ENCODE results near the gene HAUS2. TPM values are rescaled to one million over a fixed set of nuclear protein-coding genes. Genes with fewer than 3 reads are reported as not detected.
"Not testable (repeated sequence)": the region's sequence is repeated elsewhere in the genome, so short reads cannot be mapped to it uniquely, and the experiment has no call there.

Gene HAUS2
- total RNA-seq, 4 donors from 2014 or later: 12.9 to 21.9 (median 15.1) TPM

GRCh38 chr15:42593143-42593542 is 44.5 kb downstream of the HAUS2 start:
- TF ChIP-seq POLR2A (IDR thresholded peaks at IDR 0.05): no peak
- no peak for TF ChIP-seq CTCF (IDR thresholded peaks at IDR 0.05)
- Histone ChIP-seq H3K4me1 (peaks cover 0 to 14% (median 0%) of the 10 kb centered on the region in 4 donors), H3K27me3 (no peaks in the 10 kb centered on the region), H3K27ac (peak overlapping the region in 3 of 4 donors; percentile 28 to 67 (median 42)), H3K36me3 (no peaks in the 10 kb centered on the region), H3K9me3 (no peaks in the 10 kb centered on the region), H3K4me3 (no peak overlapping the region)
- DNase-seq: no peak

DNA sequence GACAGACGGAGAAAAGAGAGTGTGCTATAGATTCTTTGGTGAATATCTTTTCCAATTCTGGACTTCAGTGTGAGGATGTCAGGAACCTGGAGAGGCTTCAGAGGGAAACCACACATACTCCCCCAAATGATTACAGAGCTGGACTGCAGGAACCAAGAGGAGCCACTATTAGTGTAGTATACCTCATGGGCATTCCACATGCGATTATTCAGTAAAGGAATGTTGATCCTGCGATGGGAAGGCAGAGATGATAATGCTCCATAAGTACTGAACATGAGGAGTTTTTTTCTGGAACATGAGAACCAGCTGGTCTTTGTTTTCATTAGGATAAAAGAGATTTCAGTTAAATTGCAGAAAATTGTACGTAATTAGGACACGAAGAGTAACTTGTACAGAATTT is 45.5 kb downstream of the HAUS2 start:
- no peak overlapping the region for H3K4me3 ChIP-seq
- peak overlapping the region in 3 of 4 donors; percentile 18 to 67 (median 42) for H3K27ac ChIP-seq
- no peaks in the 10 kb centered on the region for H3K27me3 ChIP-seq
- no peak for TF ChIP-seq CTCF (IDR thresholded peaks at IDR 0.05)
- TF ChIP-seq POLR2A (IDR thresholded peaks at IDR 0.05): no peak
- peaks cover 0 to 14% (median 0%) of the 10 kb centered on the region in 4 donors for H3K4me1 ChIP-seq
- no peaks in the 10 kb centered on the region for H3K36me3 ChIP-seq
- no peak for DNase-seq
- H3K9me3 ChIP-seq: no peaks in the 10 kb centered on the region

GRCh38 chr15:42595626-42596240 is 47.1 kb downstream of the HAUS2 start:
- Histone ChIP-seq H3K27ac (peak overlapping the region in 2 of 4 donors; percentile 46 to 51), H3K9me3 (no peaks in the 10 kb centered on the region), H3K4me1 (peaks cover 0 to 14% (median 0%) of the 10 kb centered on the region in 4 donors), H3K27me3 (no peaks in the 10 kb centered on the region), H3K36me3 (no peaks in the 10 kb centered on the region), H3K4me3 (no peak overlapping the region)
- TF ChIP-seq CTCF (IDR thresholded peaks at IDR 0.05) (no peak), POLR2A (IDR thresholded peaks at IDR 0.05) (no peak)
- DNase-seq: no peak

- not testable (repeated sequence) for H3K4me3 ChIP-seq, H3K36me3 ChIP-seq, H3K27me3 ChIP-seq, H3K9me3 ChIP-seq, H3K27ac ChIP-seq, DNase-seq
- H3K4me1 ChIP-seq: peaks cover 0 to 18% (median 5%) of the 10 kb centered on the region in 4 donors
Measured at GRCh38 chr15:42601316-42601715, 52.7 kb downstream of the HAUS2 start.

DNA sequence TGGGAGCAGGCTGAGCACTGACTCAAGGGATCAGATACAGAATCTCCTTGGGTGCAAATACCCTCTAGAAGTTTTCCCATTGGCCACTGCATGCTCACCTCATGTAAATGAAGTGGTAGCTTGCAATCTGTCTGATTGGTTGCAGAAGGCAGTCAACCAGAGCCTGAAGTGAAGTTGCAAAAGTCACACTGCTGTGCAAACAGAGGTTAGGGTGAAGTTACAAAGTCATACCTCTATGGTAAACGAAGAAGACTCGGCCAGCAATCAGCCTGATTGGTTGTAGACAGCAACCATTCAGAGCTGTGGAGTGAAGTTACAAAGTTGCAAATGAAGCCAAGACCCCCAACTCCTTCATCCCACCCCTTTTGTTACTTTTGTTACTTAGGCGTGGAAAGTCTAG is 53.9 kb downstream of the HAUS2 start:
- H3K27me3 ChIP-seq: no peaks in the 10 kb centered on the region
- peaks cover 0 to 18% (median 5%) of the 10 kb centered on the region in 4 donors for H3K4me1 ChIP-seq
- H3K27ac ChIP-seq: no peak overlapping the region
- H3K4me3 ChIP-seq: no peak overlapping the region
- DNase-seq: no peak
- H3K36me3 ChIP-seq: no peaks in the 10 kb centered on the region
- no peaks in the 10 kb centered on the region for H3K9me3 ChIP-seq
- TF ChIP-seq POLR2A (IDR thresholded peaks at IDR 0.05) (no peak), CTCF (IDR thresholded peaks at IDR 0.05) (no peak)

DNA sequence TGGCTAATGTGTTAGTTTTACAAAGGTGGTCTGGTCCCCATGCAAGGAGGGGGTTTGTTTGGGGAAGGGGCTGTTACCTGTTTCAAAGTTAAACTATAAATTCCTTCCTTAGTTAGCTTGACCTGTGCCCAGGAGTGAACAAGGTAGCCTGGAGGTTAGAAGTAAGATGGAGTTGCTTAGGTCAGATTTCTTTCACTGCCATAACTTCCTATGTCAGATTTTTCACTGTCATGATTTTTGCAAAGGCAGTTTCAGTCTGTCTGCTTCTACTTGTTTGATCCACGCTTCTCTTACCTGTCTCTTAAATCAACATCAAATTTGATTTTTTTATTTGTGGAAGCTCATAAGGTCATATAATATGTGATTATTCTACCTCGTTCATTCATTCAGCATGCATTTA is 55.3 kb downstream of the HAUS2 start:
- no peak for DNase-seq
- H3K27me3 ChIP-seq: no peaks in the 10 kb centered on the region
- H3K9me3 ChIP-seq: no peaks in the 10 kb centered on the region
- no peaks in the 10 kb centered on the region for H3K36me3 ChIP-seq
- no peak for TF ChIP-seq CTCF (IDR thresholded peaks at IDR 0.05)
- TF ChIP-seq POLR2A (IDR thresholded peaks at IDR 0.05): no peak
- H3K4me3 ChIP-seq: no peak overlapping the region
- H3K27ac ChIP-seq: no peak overlapping the region
- H3K4me1 ChIP-seq: peaks cover 3 to 18% (median 8%) of the 10 kb centered on the region in 4 donors
